IMR-90 (cell line): ENCODE measurements around the gene MUC6. TPM values are rescaled to one million over a fixed set of nuclear protein-coding genes. Genes with fewer than 3 reads are reported as not detected.

Experiments
- ATAC-seq: fragments of 200-7000 bp; cut with Tn5 transposase; 2 replicates; pipeline ENCODE4 v1.9.1; 2020; ENCODE audit warnings: low read depth, mild to moderate bottlenecking, moderate library complexity
- BruUV-seq: library from RNA; stranded (reverse); fragments of 400-500 nt; replicated peaks from 2 replicates; lab custom pipeline; 2021; lab: Mats Ljungman, UMichigan
- CTCF ChIA-PET: fragments of 300-600 bp; formaldehyde crosslinking; extraction: SDS; loops from one replicate; lab custom pipeline; 2021; ENCODE audit warnings: antibody characterized with exemption; lab: Yijun Ruan, JAX
- POLR2A ChIA-PET: fragments of 300-600 bp; sonication (Branson Sonifier 250); formaldehyde crosslinking; loops from one replicate; lab custom pipeline; 2022; ENCODE audit warnings: antibody characterized with exemption; ENCODE audit not compliant: unreplicated experiment; lab: Charles Lee
- DNase-seq: peaks from one replicate; pipeline ENCODE4 v3.0.0; 2013
- H2AFZ ChIP-seq: replicated peaks from 2 replicates; pipeline ENCODE3; 2013; ENCODE audit warnings: low read length, mild to moderate bottlenecking; ENCODE audit not compliant: poor library complexity
- H2AK5ac ChIP-seq: 2 replicates; pipeline ENCODE4 v1.6.1; 2013; ENCODE audit warnings: low read depth, low read length, inconsistent platforms
- H2AK9ac ChIP-seq: replicated peaks from 2 replicates; pipeline ENCODE3; 2013; ENCODE audit warnings: mild to moderate bottlenecking, low read depth, low read length, moderate library complexity; ENCODE audit not compliant: poor library complexity
- H2BK120ac ChIP-seq: 2 replicates; pipeline ENCODE4 v1.6.1; 2013; ENCODE audit warnings: low read depth, low read length, inconsistent platforms
- H2BK15ac ChIP-seq: 3 replicates; pipeline ENCODE4 v1.6.1; 2013; ENCODE audit warnings: low read depth, low read length, inconsistent platforms
- H2BK20ac ChIP-seq: 2 replicates; pipeline ENCODE4 v1.6.1; 2013; ENCODE audit warnings: low read depth, mild to moderate bottlenecking, inconsistent platforms, low read length, moderate library complexity
- H2BK5ac ChIP-seq: 2 replicates; pipeline ENCODE4 v1.6.1; 2013; ENCODE audit warnings: mild to moderate bottlenecking, low read depth, low read length, inconsistent platforms; ENCODE audit not compliant: poor library complexity, severe bottlenecking
- H3K14ac ChIP-seq: replicated peaks from 2 replicates; pipeline ENCODE4 v1.6.1; 2013; ENCODE audit warnings: low read depth, low read length, inconsistent platforms
- H3K18ac ChIP-seq: 2 replicates; pipeline ENCODE4 v1.6.1; 2013; ENCODE audit warnings: low read depth, low read length, control low read depth
- H3K23ac ChIP-seq: 2 replicates; pipeline ENCODE4 v1.6.1; 2013; ENCODE audit warnings: low read depth, low read length, inconsistent platforms
- H3K27ac ChIP-seq: 2 replicates; pipeline ENCODE4 v1.5.1; 2013; ENCODE audit warnings: mild to moderate bottlenecking, control low read depth, low read length; ENCODE audit not compliant: insufficient read depth
- H3K27me3 ChIP-seq: 2 replicates; pipeline ENCODE4 v1.6.1; 2013; ENCODE audit warnings: low read length; ENCODE audit not compliant: control insufficient read depth, insufficient read depth
- H3K36me3 ChIP-seq: 2 replicates; pipeline ENCODE4 v1.6.1; 2013; ENCODE audit warnings: low read length, mixed read lengths; ENCODE audit not compliant: control insufficient read depth, insufficient read depth
- H3K4ac ChIP-seq: 2 replicates; pipeline ENCODE4 v1.6.1; 2013; ENCODE audit warnings: low read depth, low read length, inconsistent platforms
- H3K4me1 ChIP-seq: 2 replicates; pipeline ENCODE4 v1.6.1; 2013; ENCODE audit warnings: low read length, mixed read lengths; ENCODE audit not compliant: control insufficient read depth, insufficient read depth
- H3K4me2 ChIP-seq: 2 replicates; pipeline ENCODE4 v1.6.1; 2013; ENCODE audit warnings: low read depth, mild to moderate bottlenecking, control low read depth, low read length, moderate library complexity
- H3K4me3 ChIP-seq: 2 replicates; pipeline ENCODE4 v1.5.1; 2013; ENCODE audit warnings: low read depth, mild to moderate bottlenecking, control low read depth, low read length, moderate library complexity; ENCODE audit not compliant: insufficient read depth
- H3K56ac ChIP-seq: 2 replicates; pipeline ENCODE4 v1.6.1; 2013; ENCODE audit warnings: low read length, inconsistent platforms; ENCODE audit not compliant: insufficient read depth; ENCODE audit errors: extremely low read depth
- H3K79me1 ChIP-seq, 2 experiments: 2 replicates each; pipeline ENCODE4 v1.6.1; 2013; ENCODE audit warnings: low read length in 2 of 2, inconsistent platforms in 1 of 2, low read depth in 1 of 2
- H3K9ac ChIP-seq: 2 replicates; pipeline ENCODE4 v1.6.1; 2013; ENCODE audit warnings: low read depth, low read length, control low read depth
- H3K9me1 ChIP-seq: 2 replicates; pipeline ENCODE4 v1.6.1; 2013; ENCODE audit warnings: low read length, inconsistent platforms; ENCODE audit not compliant: insufficient read depth
- H3K9me3 ChIP-seq: 2 replicates; pipeline ENCODE4 v1.6.1; 2013; ENCODE audit warnings: low read length; ENCODE audit not compliant: control insufficient read depth, insufficient read depth
- H4K20me1 ChIP-seq: 2 replicates; pipeline ENCODE4 v1.6.1; 2013; ENCODE audit warnings: low read length, inconsistent platforms; ENCODE audit not compliant: insufficient read depth
- H4K5ac ChIP-seq: 2 replicates; pipeline ENCODE4 v1.6.1; 2013; ENCODE audit warnings: mild to moderate bottlenecking, low read depth, low read length, control low read depth
- H4K8ac ChIP-seq, 2 experiments: 2 replicates each; pipeline ENCODE4 v1.6.1; 2013; ENCODE audit warnings: low read depth in 2 of 2, low read length in 2 of 2, control low read depth in 1 of 2, inconsistent platforms in 1 of 2
- H4K91ac ChIP-seq: 2 replicates; pipeline ENCODE4 v1.6.1; 2013; ENCODE audit warnings: low read depth, low read length, inconsistent platforms; ENCODE audit not compliant: insufficient read depth
- BHLHE40 ChIP-seq: fragments of 150-350 bp; IDR thresholded peaks from 2 replicates; pipeline ENCODE4 v1.6.1; 2016; ENCODE audit warnings: mild to moderate bottlenecking, low read depth, low read length
- CEBPB ChIP-seq: IDR thresholded peaks from 2 replicates; pipeline ENCODE4 v1.6.1; 2012; ENCODE audit warnings: low read depth, low read length, improper control_type of control experiment
- CHD1 ChIP-seq: IDR thresholded peaks from 2 replicates; pipeline ENCODE4 v1.6.1; 2012; ENCODE audit warnings: low read depth, low read length, improper control_type of control experiment
- FOS ChIP-seq: fragments of 150-350 bp; IDR thresholded peaks from 2 replicates; pipeline ENCODE4 v1.6.1; 2016; ENCODE audit warnings: low read depth, low read length
- MAFK ChIP-seq: IDR thresholded peaks from 2 replicates; pipeline ENCODE4 v1.6.1; 2012; ENCODE audit warnings: low read depth, low read length, improper control_type of control experiment
- MAZ ChIP-seq: IDR thresholded peaks from 2 replicates; pipeline ENCODE4 v1.6.1; 2012; ENCODE audit warnings: low read depth, mild to moderate bottlenecking, low read length, improper control_type of control experiment, moderate library complexity, borderline replicate concordance
- MXI1 ChIP-seq: IDR thresholded peaks from 2 replicates; pipeline ENCODE4 v1.6.1; 2012; ENCODE audit warnings: low read depth, mild to moderate bottlenecking, low read length, moderate library complexity, borderline replicate concordance
- NFE2L2 ChIP-seq: fragments of 150-350 bp; IDR thresholded peaks from 2 replicates; pipeline ENCODE4 v1.6.1; 2016; ENCODE audit warnings: low read depth, mild to moderate bottlenecking, low read length
- POLR2A ChIP-seq: IDR thresholded peaks from 2 replicates; pipeline ENCODE4 v1.6.1; 2012; ENCODE audit warnings: mild to moderate bottlenecking, low read depth, low read length
- RAD21 ChIP-seq: IDR thresholded peaks from 2 replicates; pipeline ENCODE4 v1.6.1; 2012; ENCODE audit warnings: low read length, improper control_type of control experiment
- RCOR1 ChIP-seq: IDR thresholded peaks from 2 replicates; pipeline ENCODE4 v1.6.1; 2012; ENCODE audit warnings: mild to moderate bottlenecking, low read length, improper control_type of control experiment; ENCODE audit not compliant: insufficient replicate concordance
- RFX5 ChIP-seq: IDR thresholded peaks from 2 replicates; pipeline ENCODE4 v1.8.0; 2012; ENCODE audit warnings: low read depth, mild to moderate bottlenecking, low read length, moderate library complexity
- SMC3 ChIP-seq: fragments of 150-350 bp; IDR thresholded peaks from 2 replicates; pipeline ENCODE4 v1.6.1; 2016; ENCODE audit warnings: low read depth, mild to moderate bottlenecking, antibody characterized with exemption, low read length, moderate library complexity
- WGBS, 2 experiments: methylation state at CpG; one replicate each; pipeline versions ENCODE4 v1.1.5 to v1.1.7; 2013; ENCODE audit warnings: missing lambda C conversion rate in 2 of 2; ENCODE audit not compliant: insufficient read length in 1 of 2; ENCODE audit errors: extremely low coverage in 2 of 2; 5-methylcytosine and 5-hydroxymethylcytosine counted together
- dilution Hi-C: fragments of 300-500 bp; cut with HindIII; formaldehyde crosslinking; loops from one replicate; pipeline ENCODE4 v1.14.3; 2018; ENCODE audit warnings: low sequenced_read_pairs; ENCODE audit not compliant: unreplicated experiment
- in situ Hi-C: fragments of 300-500 bp; cut with MboI; formaldehyde crosslinking; loops from 3 replicates; pipeline ENCODE4 v1.14.3; 2019; ENCODE audit warnings: low sequenced_read_pairs, inconsistent platforms, mixed read lengths
- intact Hi-C: fragments of 100-400 bp; cut with micrococcal nuclease; formaldehyde crosslinking; loops from 2 replicates; pipeline ENCODE4 v1.10.0; 2022
- polyA plus RNA-seq, 3 experiments: library from polyadenylated mRNA; depleted of rRNA; stranded (reverse); fragments of >200 nt; gene quantifications; 2 replicates each; pipeline ENCODE4 v1.2.3, GENCODE V29; 2012; ENCODE audit warnings: low replicate concordance in 1 of 3
- total RNA-seq: library from RNA; depleted of rRNA; stranded (reverse); fragments of >200 nt; gene quantifications from 2 replicates; pipeline ENCODE4 v1.2.3, GENCODE V29; 2012
- TF ChIP-seq, protein P1 (sequence below): fragments of 150-350 bp; IDR thresholded peaks from 2 replicates; pipeline ENCODE4 v1.6.1; 2016; ENCODE audit warnings: low read depth, mild to moderate bottlenecking, low read length, moderate library complexity, borderline replicate concordance
- TF ChIP-seq, protein P2 (sequence below): conservative IDR thresholded peaks from 2 replicates; pipeline ENCODE4 v1.5.1; 2012; ENCODE audit warnings: mild to moderate bottlenecking, low read depth, low read length, improper control_type of control experiment
- TF ChIP-seq, protein P3 (sequence below): fragments of 150-350 bp; IDR thresholded peaks from 2 replicates; pipeline ENCODE4 v1.6.1; 2017; ENCODE audit warnings: mild to moderate bottlenecking, antibody characterized with exemption, low read length, low read depth

Gene MUC6
- total and polyA plus RNA-seq, 2 of the 4 experiments (the other 2 are of a cell fraction): not detected

DNA sequence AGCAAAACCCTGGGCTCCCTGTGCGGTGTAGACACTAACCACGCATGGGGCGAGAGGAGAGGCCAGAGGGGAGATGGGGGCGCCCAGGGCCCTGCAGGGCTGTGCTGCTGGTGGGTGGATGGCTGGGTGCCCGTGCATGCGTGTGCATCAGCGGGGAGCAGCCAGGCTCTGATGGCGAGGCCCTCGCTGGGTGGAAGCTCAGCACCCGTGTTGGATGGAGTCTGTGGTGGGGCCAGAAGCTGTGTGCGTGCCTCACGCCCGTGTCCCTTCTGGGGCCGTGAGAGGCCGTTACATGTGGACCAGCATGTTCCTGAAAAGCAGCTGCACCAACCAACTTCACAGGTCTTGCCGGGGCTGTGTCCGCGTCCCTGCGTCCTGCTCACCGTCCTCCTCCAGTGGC, 33.4 kb downstream of the MUC6 start:
- Histone ChIP-seq H3K36me3 (peaks cover 56% of the 10 kb centered on the region), H2AK5ac (no peak overlapping the region), H3K9me1 (no peaks in the 10 kb centered on the region), H3K14ac (no peak overlapping the region), H2BK120ac (no peak overlapping the region), H3K4ac (no peak overlapping the region), H3K27ac (no peak overlapping the region), H2BK15ac (no peak overlapping the region), H3K9ac (no peak overlapping the region), H4K20me1 (peaks cover 34% of the 10 kb centered on the region), H2BK20ac (no peak overlapping the region), H3K4me1 (no peaks in the 10 kb centered on the region), H2AK9ac (no peak overlapping the region), H4K91ac (no peak overlapping the region), H3K56ac (no peak overlapping the region), H4K5ac (no peak overlapping the region), H3K9me3 (no peaks in the 10 kb centered on the region), H3K4me2 (no peak overlapping the region), H3K18ac (no peak overlapping the region), H4K8ac (no peak overlapping the region), H3K79me1 (peaks cover 0 to 37% of the 10 kb centered on the region in 2 experiments), H3K4me3 (no peak overlapping the region), H3K23ac (no peak overlapping the region), H3K27me3 (no peaks in the 10 kb centered on the region), H2AFZ (no peak overlapping the region), H2BK5ac (no peak overlapping the region)
- ATAC-seq: no peak
- WGBS, 2 experiments: 95% methylated on average over 12 of the region's 20 CpGs; no CpG with 5 or more reads in 1 of the 2 experiments
- in situ Hi-C loops: no loop called here
- POLR2A ChIA-PET: no interaction called here
- TF ChIP-seq SMC3 (no peak), CHD1 (no peak), RAD21 (no peak), RFX5 (no peak), CEBPB (no peak), POLR2A (no peak), MAZ (no peak), NFE2L2 (no peak), MAFK (no peak), RCOR1 (no peak), MXI1 (no peak), BHLHE40 (no peak), FOS (no peak)
- TF ChIP-seq, protein P1, sequence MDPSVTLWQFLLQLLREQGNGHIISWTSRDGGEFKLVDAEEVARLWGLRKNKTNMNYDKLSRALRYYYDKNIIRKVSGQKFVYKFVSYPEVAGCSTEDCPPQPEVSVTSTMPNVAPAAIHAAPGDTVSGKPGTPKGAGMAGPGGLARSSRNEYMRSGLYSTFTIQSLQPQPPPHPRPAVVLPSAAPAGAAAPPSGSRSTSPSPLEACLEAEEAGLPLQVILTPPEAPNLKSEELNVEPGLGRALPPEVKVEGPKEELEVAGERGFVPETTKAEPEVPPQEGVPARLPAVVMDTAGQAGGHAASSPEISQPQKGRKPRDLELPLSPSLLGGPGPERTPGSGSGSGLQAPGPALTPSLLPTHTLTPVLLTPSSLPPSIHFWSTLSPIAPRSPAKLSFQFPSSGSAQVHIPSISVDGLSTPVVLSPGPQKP: no peak
- TF ChIP-seq, protein P2, sequence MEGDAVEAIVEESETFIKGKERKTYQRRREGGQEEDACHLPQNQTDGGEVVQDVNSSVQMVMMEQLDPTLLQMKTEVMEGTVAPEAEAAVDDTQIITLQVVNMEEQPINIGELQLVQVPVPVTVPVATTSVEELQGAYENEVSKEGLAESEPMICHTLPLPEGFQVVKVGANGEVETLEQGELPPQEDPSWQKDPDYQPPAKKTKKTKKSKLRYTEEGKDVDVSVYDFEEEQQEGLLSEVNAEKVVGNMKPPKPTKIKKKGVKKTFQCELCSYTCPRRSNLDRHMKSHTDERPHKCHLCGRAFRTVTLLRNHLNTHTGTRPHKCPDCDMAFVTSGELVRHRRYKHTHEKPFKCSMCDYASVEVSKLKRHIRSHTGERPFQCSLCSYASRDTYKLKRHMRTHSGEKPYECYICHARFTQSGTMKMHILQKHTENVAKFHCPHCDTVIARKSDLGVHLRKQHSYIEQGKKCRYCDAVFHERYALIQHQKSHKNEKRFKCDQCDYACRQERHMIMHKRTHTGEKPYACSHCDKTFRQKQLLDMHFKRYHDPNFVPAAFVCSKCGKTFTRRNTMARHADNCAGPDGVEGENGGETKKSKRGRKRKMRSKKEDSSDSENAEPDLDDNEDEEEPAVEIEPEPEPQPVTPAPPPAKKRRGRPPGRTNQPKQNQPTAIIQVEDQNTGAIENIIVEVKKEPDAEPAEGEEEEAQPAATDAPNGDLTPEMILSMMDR: no peak
- TF ChIP-seq, protein P3, sequence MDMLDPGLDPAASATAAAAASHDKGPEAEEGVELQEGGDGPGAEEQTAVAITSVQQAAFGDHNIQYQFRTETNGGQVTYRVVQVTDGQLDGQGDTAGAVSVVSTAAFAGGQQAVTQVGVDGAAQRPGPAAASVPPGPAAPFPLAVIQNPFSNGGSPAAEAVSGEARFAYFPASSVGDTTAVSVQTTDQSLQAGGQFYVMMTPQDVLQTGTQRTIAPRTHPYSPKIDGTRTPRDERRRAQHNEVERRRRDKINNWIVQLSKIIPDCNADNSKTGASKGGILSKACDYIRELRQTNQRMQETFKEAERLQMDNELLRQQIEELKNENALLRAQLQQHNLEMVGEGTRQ: no peak
- intact Hi-C loops: no loop called here
- CTCF ChIA-PET: no interaction called here
- no peak for DNase-seq
- no TSS peak for BruUV-seq
- dilution Hi-C loops: no loop called here
